Measurements from ENCODE around the gene KCTD21.

DNA sequence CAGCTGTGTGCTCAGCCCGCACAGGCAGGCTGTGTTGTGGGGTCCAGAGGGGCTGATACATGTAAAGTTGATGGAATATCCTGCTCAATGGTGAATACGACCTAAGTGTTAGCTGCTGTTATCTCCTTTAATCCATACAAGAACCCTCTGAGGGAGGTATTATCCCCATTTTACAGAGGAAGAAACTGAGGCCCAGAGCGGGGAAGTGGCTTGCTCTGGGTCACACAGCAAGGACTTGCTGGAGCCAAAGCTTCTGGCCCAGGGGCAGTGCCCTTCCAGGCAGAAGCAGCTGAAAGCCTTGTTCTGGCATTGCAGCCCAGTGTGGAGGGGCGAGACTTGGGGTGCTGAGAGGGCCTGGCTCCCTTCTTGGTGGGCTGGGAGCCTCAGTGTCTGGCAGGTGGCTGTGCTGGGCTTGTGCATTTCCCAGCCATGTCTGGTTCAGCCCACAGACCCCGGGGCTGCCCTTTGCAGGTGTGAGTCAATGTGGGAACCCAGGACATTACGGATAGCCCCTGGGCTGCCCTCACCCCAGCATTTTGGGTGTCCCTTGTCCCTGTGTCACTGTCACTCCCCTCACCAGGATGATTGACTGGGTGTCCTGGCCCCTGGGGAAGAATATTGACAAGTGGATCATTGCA, 10.7 kb upstream of the KCTD21 start:
- TF ChIP-seq, protein P1, sequence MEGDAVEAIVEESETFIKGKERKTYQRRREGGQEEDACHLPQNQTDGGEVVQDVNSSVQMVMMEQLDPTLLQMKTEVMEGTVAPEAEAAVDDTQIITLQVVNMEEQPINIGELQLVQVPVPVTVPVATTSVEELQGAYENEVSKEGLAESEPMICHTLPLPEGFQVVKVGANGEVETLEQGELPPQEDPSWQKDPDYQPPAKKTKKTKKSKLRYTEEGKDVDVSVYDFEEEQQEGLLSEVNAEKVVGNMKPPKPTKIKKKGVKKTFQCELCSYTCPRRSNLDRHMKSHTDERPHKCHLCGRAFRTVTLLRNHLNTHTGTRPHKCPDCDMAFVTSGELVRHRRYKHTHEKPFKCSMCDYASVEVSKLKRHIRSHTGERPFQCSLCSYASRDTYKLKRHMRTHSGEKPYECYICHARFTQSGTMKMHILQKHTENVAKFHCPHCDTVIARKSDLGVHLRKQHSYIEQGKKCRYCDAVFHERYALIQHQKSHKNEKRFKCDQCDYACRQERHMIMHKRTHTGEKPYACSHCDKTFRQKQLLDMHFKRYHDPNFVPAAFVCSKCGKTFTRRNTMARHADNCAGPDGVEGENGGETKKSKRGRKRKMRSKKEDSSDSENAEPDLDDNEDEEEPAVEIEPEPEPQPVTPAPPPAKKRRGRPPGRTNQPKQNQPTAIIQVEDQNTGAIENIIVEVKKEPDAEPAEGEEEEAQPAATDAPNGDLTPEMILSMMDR (IDR thresholded peaks at IDR 0.05): no peak
- TF ChIP-seq POLR2A (IDR thresholded peaks at IDR 0.05) (no peak), POLR2AphosphoS5 (IDR thresholded peaks at IDR 0.05) (no peak), EP300 (IDR thresholded peaks at IDR 0.05) (no peak)
